NT2/D1 (cell line): Measurements from ENCODE around the gene MYL11.

ENCODE experiments used
- SUZ12 ChIP-seq: IDR thresholded peaks from 2 replicates; pipeline ENCODE4 v1.6.1; 2011; ENCODE audit not compliant: insufficient read length, insufficient read depth; ENCODE audit errors: extremely low read depth
- YY1 ChIP-seq: IDR thresholded peaks from 2 replicates; pipeline ENCODE4 v1.6.1; 2011; ENCODE audit not compliant: insufficient read length, insufficient read depth
- ZNF274 ChIP-seq: IDR thresholded peaks from 2 replicates; pipeline ENCODE4 v1.6.1; 2011; ENCODE audit warnings: mild to moderate bottlenecking, low read depth, low read length

GRCh38 chr16:30382111-30382881 is 7.7 kb downstream of the MYL11 start, which contains the start of gene SEPTIN1:
- TF ChIP-seq ZNF274: no peak
- TF ChIP-seq YY1: no peak
- TF ChIP-seq SUZ12: no peak
